IMR-90 (cell line): ENCODE results near the gene KCNH2. TPM values are rescaled to one million over a fixed set of nuclear protein-coding genes. Genes with fewer than 3 reads are reported as not detected.
A peak's percentile ranks its signal among the peaks of the same experiment; 100 is the strongest.

Source experiments
- ATAC-seq: fragments of 200-7000 bp; cut with Tn5 transposase; 2 replicates; pipeline ENCODE4 v1.9.1; 2020; ENCODE audit warnings: low read depth, mild to moderate bottlenecking, moderate library complexity
- BruUV-seq: library from RNA; stranded (reverse); fragments of 400-500 nt; replicated peaks from 2 replicates; lab custom pipeline; 2021; lab: Mats Ljungman, UMichigan
- CTCF ChIA-PET: fragments of 300-600 bp; formaldehyde crosslinking; extraction: SDS; loops from one replicate; lab custom pipeline; 2021; ENCODE audit warnings: antibody characterized with exemption; lab: Yijun Ruan, JAX
- POLR2A ChIA-PET: fragments of 300-600 bp; sonication (Branson Sonifier 250); formaldehyde crosslinking; loops from one replicate; lab custom pipeline; 2022; ENCODE audit warnings: antibody characterized with exemption; ENCODE audit not compliant: unreplicated experiment; lab: Charles Lee
- DNase-seq: peaks from one replicate; pipeline ENCODE4 v3.0.0; 2013
- H2AFZ ChIP-seq: replicated peaks from 2 replicates; pipeline ENCODE3; 2013; ENCODE audit warnings: low read length, mild to moderate bottlenecking; ENCODE audit not compliant: poor library complexity
- H2AK5ac ChIP-seq: 2 replicates; pipeline ENCODE4 v1.6.1; 2013; ENCODE audit warnings: low read depth, low read length, inconsistent platforms
- H2AK9ac ChIP-seq: replicated peaks from 2 replicates; pipeline ENCODE3; 2013; ENCODE audit warnings: mild to moderate bottlenecking, low read depth, low read length, moderate library complexity; ENCODE audit not compliant: poor library complexity
- H2BK120ac ChIP-seq: 2 replicates; pipeline ENCODE4 v1.6.1; 2013; ENCODE audit warnings: low read depth, low read length, inconsistent platforms
- H2BK15ac ChIP-seq: 3 replicates; pipeline ENCODE4 v1.6.1; 2013; ENCODE audit warnings: low read depth, low read length, inconsistent platforms
- H2BK20ac ChIP-seq: 2 replicates; pipeline ENCODE4 v1.6.1; 2013; ENCODE audit warnings: low read depth, mild to moderate bottlenecking, inconsistent platforms, low read length, moderate library complexity
- H2BK5ac ChIP-seq: 2 replicates; pipeline ENCODE4 v1.6.1; 2013; ENCODE audit warnings: mild to moderate bottlenecking, low read depth, low read length, inconsistent platforms; ENCODE audit not compliant: poor library complexity, severe bottlenecking
- H3K14ac ChIP-seq: replicated peaks from 2 replicates; pipeline ENCODE4 v1.6.1; 2013; ENCODE audit warnings: low read depth, low read length, inconsistent platforms
- H3K18ac ChIP-seq: 2 replicates; pipeline ENCODE4 v1.6.1; 2013; ENCODE audit warnings: low read depth, low read length, control low read depth
- H3K23ac ChIP-seq: 2 replicates; pipeline ENCODE4 v1.6.1; 2013; ENCODE audit warnings: low read depth, low read length, inconsistent platforms
- H3K27ac ChIP-seq: 2 replicates; pipeline ENCODE4 v1.5.1; 2013; ENCODE audit warnings: mild to moderate bottlenecking, control low read depth, low read length; ENCODE audit not compliant: insufficient read depth
- H3K27me3 ChIP-seq: 2 replicates; pipeline ENCODE4 v1.6.1; 2013; ENCODE audit warnings: low read length; ENCODE audit not compliant: control insufficient read depth, insufficient read depth
- H3K36me3 ChIP-seq: 2 replicates; pipeline ENCODE4 v1.6.1; 2013; ENCODE audit warnings: low read length, mixed read lengths; ENCODE audit not compliant: control insufficient read depth, insufficient read depth
- H3K4ac ChIP-seq: 2 replicates; pipeline ENCODE4 v1.6.1; 2013; ENCODE audit warnings: low read depth, low read length, inconsistent platforms
- H3K4me1 ChIP-seq: 2 replicates; pipeline ENCODE4 v1.6.1; 2013; ENCODE audit warnings: low read length, mixed read lengths; ENCODE audit not compliant: control insufficient read depth, insufficient read depth
- H3K4me2 ChIP-seq: 2 replicates; pipeline ENCODE4 v1.6.1; 2013; ENCODE audit warnings: low read depth, mild to moderate bottlenecking, control low read depth, low read length, moderate library complexity
- H3K4me3 ChIP-seq: 2 replicates; pipeline ENCODE4 v1.5.1; 2013; ENCODE audit warnings: low read depth, mild to moderate bottlenecking, control low read depth, low read length, moderate library complexity; ENCODE audit not compliant: insufficient read depth
- H3K56ac ChIP-seq: 2 replicates; pipeline ENCODE4 v1.6.1; 2013; ENCODE audit warnings: low read length, inconsistent platforms; ENCODE audit not compliant: insufficient read depth; ENCODE audit errors: extremely low read depth
- H3K79me1 ChIP-seq, 2 experiments: 2 replicates each; pipeline ENCODE4 v1.6.1; 2013; ENCODE audit warnings: low read length in 2 of 2, inconsistent platforms in 1 of 2, low read depth in 1 of 2
- H3K9ac ChIP-seq: 2 replicates; pipeline ENCODE4 v1.6.1; 2013; ENCODE audit warnings: low read depth, low read length, control low read depth
- H3K9me1 ChIP-seq: 2 replicates; pipeline ENCODE4 v1.6.1; 2013; ENCODE audit warnings: low read length, inconsistent platforms; ENCODE audit not compliant: insufficient read depth
- H3K9me3 ChIP-seq: 2 replicates; pipeline ENCODE4 v1.6.1; 2013; ENCODE audit warnings: low read length; ENCODE audit not compliant: control insufficient read depth, insufficient read depth
- H4K20me1 ChIP-seq: 2 replicates; pipeline ENCODE4 v1.6.1; 2013; ENCODE audit warnings: low read length, inconsistent platforms; ENCODE audit not compliant: insufficient read depth
- H4K5ac ChIP-seq: 2 replicates; pipeline ENCODE4 v1.6.1; 2013; ENCODE audit warnings: mild to moderate bottlenecking, low read depth, low read length, control low read depth
- H4K8ac ChIP-seq, 2 experiments: 2 replicates each; pipeline ENCODE4 v1.6.1; 2013; ENCODE audit warnings: low read depth in 2 of 2, low read length in 2 of 2, control low read depth in 1 of 2, inconsistent platforms in 1 of 2
- H4K91ac ChIP-seq: 2 replicates; pipeline ENCODE4 v1.6.1; 2013; ENCODE audit warnings: low read depth, low read length, inconsistent platforms; ENCODE audit not compliant: insufficient read depth
- BHLHE40 ChIP-seq: fragments of 150-350 bp; IDR thresholded peaks from 2 replicates; pipeline ENCODE4 v1.6.1; 2016; ENCODE audit warnings: mild to moderate bottlenecking, low read depth, low read length
- CHD1 ChIP-seq: IDR thresholded peaks from 2 replicates; pipeline ENCODE4 v1.6.1; 2012; ENCODE audit warnings: low read depth, low read length, improper control_type of control experiment
- ELK1 ChIP-seq: fragments of 150-350 bp; IDR thresholded peaks from 2 replicates; pipeline ENCODE4 v1.6.1; 2016; ENCODE audit warnings: low read depth, mild to moderate bottlenecking, low read length, moderate library complexity, borderline replicate concordance
- FOS ChIP-seq: fragments of 150-350 bp; IDR thresholded peaks from 2 replicates; pipeline ENCODE4 v1.6.1; 2016; ENCODE audit warnings: low read depth, low read length
- MAFK ChIP-seq: IDR thresholded peaks from 2 replicates; pipeline ENCODE4 v1.6.1; 2012; ENCODE audit warnings: low read depth, low read length, improper control_type of control experiment
- MAZ ChIP-seq: IDR thresholded peaks from 2 replicates; pipeline ENCODE4 v1.6.1; 2012; ENCODE audit warnings: low read depth, mild to moderate bottlenecking, low read length, improper control_type of control experiment, moderate library complexity, borderline replicate concordance
- NFE2L2 ChIP-seq: fragments of 150-350 bp; IDR thresholded peaks from 2 replicates; pipeline ENCODE4 v1.6.1; 2016; ENCODE audit warnings: low read depth, mild to moderate bottlenecking, low read length
- RAD21 ChIP-seq: IDR thresholded peaks from 2 replicates; pipeline ENCODE4 v1.6.1; 2012; ENCODE audit warnings: low read length, improper control_type of control experiment
- RCOR1 ChIP-seq: IDR thresholded peaks from 2 replicates; pipeline ENCODE4 v1.6.1; 2012; ENCODE audit warnings: mild to moderate bottlenecking, low read length, improper control_type of control experiment; ENCODE audit not compliant: insufficient replicate concordance
- RFX5 ChIP-seq: IDR thresholded peaks from 2 replicates; pipeline ENCODE4 v1.8.0; 2012; ENCODE audit warnings: low read depth, mild to moderate bottlenecking, low read length, moderate library complexity
- SMC3 ChIP-seq: fragments of 150-350 bp; IDR thresholded peaks from 2 replicates; pipeline ENCODE4 v1.6.1; 2016; ENCODE audit warnings: low read depth, mild to moderate bottlenecking, antibody characterized with exemption, low read length, moderate library complexity
- USF2 ChIP-seq: fragments of 150-350 bp; IDR thresholded peaks from 2 replicates; pipeline ENCODE4 v1.6.1; 2017; ENCODE audit warnings: mild to moderate bottlenecking, antibody characterized with exemption, low read length, low read depth
- WGBS, 2 experiments: methylation state at CpG; one replicate each; pipeline versions ENCODE4 v1.1.5 to v1.1.7; 2013; ENCODE audit warnings: missing lambda C conversion rate in 2 of 2; ENCODE audit not compliant: insufficient read length in 1 of 2; ENCODE audit errors: extremely low coverage in 2 of 2; 5-methylcytosine and 5-hydroxymethylcytosine counted together
- dilution Hi-C: fragments of 300-500 bp; cut with HindIII; formaldehyde crosslinking; loops from one replicate; pipeline ENCODE4 v1.14.3; 2018; ENCODE audit warnings: low sequenced_read_pairs; ENCODE audit not compliant: unreplicated experiment
- in situ Hi-C: fragments of 300-500 bp; cut with MboI; formaldehyde crosslinking; loops from 3 replicates; pipeline ENCODE4 v1.14.3; 2019; ENCODE audit warnings: low sequenced_read_pairs, inconsistent platforms, mixed read lengths
- intact Hi-C: fragments of 100-400 bp; cut with micrococcal nuclease; formaldehyde crosslinking; loops from 2 replicates; pipeline ENCODE4 v1.10.0; 2022
- polyA plus RNA-seq, 3 experiments: library from polyadenylated mRNA; depleted of rRNA; stranded (reverse); fragments of >200 nt; gene quantifications; 2 replicates each; pipeline ENCODE4 v1.2.3, GENCODE V29; 2012; ENCODE audit warnings: low replicate concordance in 1 of 3
- total RNA-seq: library from RNA; depleted of rRNA; stranded (reverse); fragments of >200 nt; gene quantifications from 2 replicates; pipeline ENCODE4 v1.2.3, GENCODE V29; 2012

The KCNH2 gene
- total and polyA plus RNA-seq, 2 of the 4 experiments (the other 2 are of a cell fraction) = 0.90 to 2.1 TPM

DNA sequence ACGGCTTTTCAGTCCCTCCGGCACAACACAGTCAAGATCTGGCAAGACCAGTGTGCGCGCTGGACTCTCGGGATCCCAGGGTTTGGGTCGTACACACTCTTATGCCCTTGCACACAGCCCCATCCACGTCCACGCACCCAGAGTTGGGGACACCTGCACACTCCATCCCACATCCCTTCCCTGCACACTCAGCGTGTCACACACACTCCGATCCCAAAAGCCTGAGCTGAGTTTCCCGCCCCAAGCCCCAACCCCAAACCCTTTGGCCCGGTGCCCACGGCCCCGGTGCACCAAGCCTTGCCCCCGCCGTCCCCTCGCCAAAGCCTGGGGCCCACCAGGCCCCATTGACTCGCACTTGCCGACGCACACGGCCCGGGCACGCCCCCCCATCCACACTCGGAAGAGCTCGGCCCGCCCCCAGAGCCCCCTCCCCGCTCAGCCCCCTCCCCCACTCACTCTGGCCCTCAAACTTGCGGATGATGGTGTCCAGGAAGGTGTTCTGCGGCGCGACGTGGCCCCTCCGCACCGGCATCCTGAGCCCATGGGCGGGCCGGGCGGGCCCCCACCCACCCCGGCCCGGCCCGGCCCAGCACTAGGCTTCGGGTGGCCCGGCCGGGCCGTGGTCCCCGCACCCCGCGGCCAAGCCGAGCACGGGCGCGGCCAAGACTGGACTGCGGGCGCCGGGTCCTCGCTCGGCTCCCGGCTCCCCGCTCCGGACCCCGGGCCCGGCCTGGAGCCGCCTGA is 567 bp downstream of the KCNH2 start (continued):
- TF ChIP-seq RCOR1 = no peak

- H3K23ac ChIP-seq = no peak overlapping the region
- POLR2A ChIA-PET = no interaction called here
- no peaks in the 10 kb centered on the region for H3K36me3 ChIP-seq
- no peaks in the 10 kb centered on the region; the same call in 1 of the 2 replicates for H4K20me1 ChIP-seq
- no peak overlapping the region for H2AFZ ChIP-seq
- ATAC-seq = no peak
- H3K4ac ChIP-seq = no peak overlapping the region
- H2BK5ac ChIP-seq = no peak overlapping the region
- H3K18ac ChIP-seq = no peak overlapping the region; the same call in 1 of the 2 replicates
- dilution Hi-C loops (no loop called here), intact Hi-C loops (no loop called here), in situ Hi-C loops (loop anchor here (25.0 kb wide), 1 partner anchor 564 kb away; a partner anchor contains a TSS)
- H3K4me1 ChIP-seq = peaks cover 20% of the 10 kb centered on the region; the same call in 1 of the 2 replicates
- no peak overlapping the region for H2AK5ac ChIP-seq
- no peaks in the 10 kb centered on the region for H3K79me1 ChIP-seq
- peaks cover 53% of the 10 kb centered on the region for H3K27me3 ChIP-seq
- no peak for DNase-seq
- H3K9me3 ChIP-seq = no peaks in the 10 kb centered on the region
- 48% methylated on average over 4 of the region's 13 CpGs; no CpG with 5 or more reads in 1 of the 2 experiments for WGBS, 2 experiments
- no peak overlapping the region for H4K5ac ChIP-seq
- H3K4me2 ChIP-seq = peak overlapping the region; percentile 14; the same call in 1 of the 2 replicates
- no peaks in the 10 kb centered on the region for H3K9me1 ChIP-seq
- no peak overlapping the region for H3K56ac ChIP-seq
- H2BK120ac ChIP-seq = no peak overlapping the region
- H3K14ac ChIP-seq = no peak overlapping the region
- peak overlapping the region; percentile 6; the same call in 1 of the 2 replicates for H3K9ac ChIP-seq
- H4K8ac ChIP-seq = no peak overlapping the region
- no peak overlapping the region for H2AK9ac ChIP-seq
- H3K27ac ChIP-seq = no peak overlapping the region
- peak overlapping the region; percentile 11; the same call in 1 of the 2 replicates for H3K4me3 ChIP-seq
- H4K91ac ChIP-seq = no peak overlapping the region
- CTCF ChIA-PET = interaction anchor here (0.8 kb wide), 1 partner anchor 14 kb away, joined by 3 read pairs; no protein-coding TSS in a partner anchor
- H2BK20ac ChIP-seq = no peak overlapping the region
- no peak overlapping the region for H2BK15ac ChIP-seq
- BruUV-seq = no TSS peak
- TF ChIP-seq RFX5 = no peak
- no peak for TF ChIP-seq BHLHE40
- TF ChIP-seq NFE2L2 = no peak
- TF ChIP-seq USF2 = no peak
- no peak for TF ChIP-seq MAFK
- TF ChIP-seq RAD21 = no peak
- TF ChIP-seq ELK1 = no peak
- no peak for TF ChIP-seq CHD1
- no peak for TF ChIP-seq SMC3
- TF ChIP-seq MAZ = no peak
- no peak for TF ChIP-seq RCOR1
- TF ChIP-seq FOS = no peak
These were observed 1.4 kb downstream of the KCNH2 start for GRCh38 chr7:150976529-150977381.
